ENCODE results near the gene MAP3K14.

MAP3K14 gene

DNA sequence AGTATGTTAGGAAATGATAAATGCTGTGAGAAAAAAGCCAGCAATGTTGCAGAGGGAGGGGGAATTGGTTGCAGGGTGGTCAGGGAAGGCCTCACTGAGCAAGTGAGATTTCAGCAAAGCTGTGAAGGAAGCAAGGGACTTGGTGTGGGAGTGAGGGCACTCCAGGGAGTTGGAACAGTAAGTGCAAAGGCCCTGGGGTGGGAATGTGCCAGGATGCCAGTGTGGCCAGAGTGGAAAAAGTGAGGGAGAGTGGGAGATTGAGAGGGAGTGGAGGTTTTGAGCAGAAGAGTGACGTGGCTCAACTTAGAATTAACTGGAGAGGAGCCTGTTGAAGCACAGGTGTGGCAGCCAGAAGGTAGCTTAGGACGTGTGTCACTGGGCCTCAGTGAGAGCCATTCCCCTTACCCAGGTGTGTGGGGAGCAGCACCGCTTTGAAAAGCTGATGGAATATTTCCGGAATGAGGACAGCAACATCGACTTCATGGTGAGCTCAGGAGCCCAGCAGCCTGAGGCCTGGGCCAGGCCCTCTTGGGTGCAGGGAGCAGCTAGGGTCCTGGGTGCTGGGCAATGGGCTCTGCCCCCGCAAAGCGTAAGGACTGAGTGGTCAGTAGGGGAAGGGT lies 78.6 kb downstream of the MAP3K14 start:
- TF ChIP-seq TEAD4 (IDR thresholded peaks at IDR 0.05) (no peak), YY1 (IDR thresholded peaks at IDR 0.05; ENCODE audit: low read depth) (no peak), EP300 (IDR thresholded peaks at IDR 0.05; ENCODE audit: borderline replicate concordance) (no peak), RAD21 (IDR thresholded peaks at IDR 0.05; ENCODE audit: low read depth) (no peak), TCF12 (IDR thresholded peaks at IDR 0.05; ENCODE audit: low read depth) (no peak), FOXM1 (IDR thresholded peaks at IDR 0.05; ENCODE audit: borderline replicate concordance, low read depth) (no peak), EGR1 (IDR thresholded peaks at IDR 0.05) (no peak), CREB1 (IDR thresholded peaks at IDR 0.05; ENCODE audit: low read depth) (no peak), TAF1 (IDR thresholded peaks at IDR 0.05; ENCODE audit: low read depth) (no peak), ZBTB7A (IDR thresholded peaks at IDR 0.05; ENCODE audit: low read depth) (no peak), CEBPB (IDR thresholded peaks at IDR 0.05) (no peak), NFIC (IDR thresholded peaks at IDR 0.05) (no peak)
- TF ChIP-seq, protein P1, sequence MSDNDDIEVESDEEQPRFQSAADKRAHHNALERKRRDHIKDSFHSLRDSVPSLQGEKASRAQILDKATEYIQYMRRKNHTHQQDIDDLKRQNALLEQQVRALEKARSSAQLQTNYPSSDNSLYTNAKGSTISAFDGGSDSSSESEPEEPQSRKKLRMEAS (IDR thresholded peaks at IDR 0.05): no peak
- TF ChIP-seq, protein P2, sequence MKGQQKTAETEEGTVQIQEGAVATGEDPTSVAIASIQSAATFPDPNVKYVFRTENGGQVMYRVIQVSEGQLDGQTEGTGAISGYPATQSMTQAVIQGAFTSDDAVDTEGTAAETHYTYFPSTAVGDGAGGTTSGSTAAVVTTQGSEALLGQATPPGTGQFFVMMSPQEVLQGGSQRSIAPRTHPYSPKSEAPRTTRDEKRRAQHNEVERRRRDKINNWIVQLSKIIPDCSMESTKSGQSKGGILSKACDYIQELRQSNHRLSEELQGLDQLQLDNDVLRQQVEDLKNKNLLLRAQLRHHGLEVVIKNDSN (IDR thresholded peaks at IDR 0.05): no peak
- TF ChIP-seq, protein P3, sequence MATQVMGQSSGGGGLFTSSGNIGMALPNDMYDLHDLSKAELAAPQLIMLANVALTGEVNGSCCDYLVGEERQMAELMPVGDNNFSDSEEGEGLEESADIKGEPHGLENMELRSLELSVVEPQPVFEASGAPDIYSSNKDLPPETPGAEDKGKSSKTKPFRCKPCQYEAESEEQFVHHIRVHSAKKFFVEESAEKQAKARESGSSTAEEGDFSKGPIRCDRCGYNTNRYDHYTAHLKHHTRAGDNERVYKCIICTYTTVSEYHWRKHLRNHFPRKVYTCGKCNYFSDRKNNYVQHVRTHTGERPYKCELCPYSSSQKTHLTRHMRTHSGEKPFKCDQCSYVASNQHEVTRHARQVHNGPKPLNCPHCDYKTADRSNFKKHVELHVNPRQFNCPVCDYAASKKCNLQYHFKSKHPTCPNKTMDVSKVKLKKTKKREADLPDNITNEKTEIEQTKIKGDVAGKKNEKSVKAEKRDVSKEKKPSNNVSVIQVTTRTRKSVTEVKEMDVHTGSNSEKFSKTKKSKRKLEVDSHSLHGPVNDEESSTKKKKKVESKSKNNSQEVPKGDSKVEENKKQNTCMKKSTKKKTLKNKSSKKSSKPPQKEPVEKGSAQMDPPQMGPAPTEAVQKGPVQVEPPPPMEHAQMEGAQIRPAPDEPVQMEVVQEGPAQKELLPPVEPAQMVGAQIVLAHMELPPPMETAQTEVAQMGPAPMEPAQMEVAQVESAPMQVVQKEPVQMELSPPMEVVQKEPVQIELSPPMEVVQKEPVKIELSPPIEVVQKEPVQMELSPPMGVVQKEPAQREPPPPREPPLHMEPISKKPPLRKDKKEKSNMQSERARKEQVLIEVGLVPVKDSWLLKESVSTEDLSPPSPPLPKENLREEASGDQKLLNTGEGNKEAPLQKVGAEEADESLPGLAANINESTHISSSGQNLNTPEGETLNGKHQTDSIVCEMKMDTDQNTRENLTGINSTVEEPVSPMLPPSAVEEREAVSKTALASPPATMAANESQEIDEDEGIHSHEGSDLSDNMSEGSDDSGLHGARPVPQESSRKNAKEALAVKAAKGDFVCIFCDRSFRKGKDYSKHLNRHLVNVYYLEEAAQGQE (IDR thresholded peaks at IDR 0.05; ENCODE audit: low read depth): no peak

DNA sequence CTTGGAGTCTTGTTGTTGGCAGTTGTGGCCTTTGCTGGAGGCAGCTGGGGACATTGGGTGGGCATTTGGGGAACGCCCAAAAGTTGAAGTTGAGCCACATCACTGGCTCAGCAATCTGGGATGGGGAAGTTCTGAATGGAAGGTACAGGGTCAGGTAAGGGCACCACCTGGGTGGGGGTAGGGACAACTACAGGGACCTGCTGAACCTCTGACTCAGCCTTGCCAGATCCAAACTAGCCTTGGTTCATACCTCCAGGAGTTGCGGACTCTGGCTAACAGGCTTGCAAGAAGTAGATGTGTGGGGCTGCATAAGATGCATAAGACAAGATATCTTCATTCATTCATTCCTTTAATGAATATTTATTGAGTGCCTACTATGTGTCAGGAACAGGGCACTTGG lies 79.1 kb downstream of the MAP3K14 start:
- TF ChIP-seq TCF12 (IDR thresholded peaks at IDR 0.05; ENCODE audit: low read depth) (no peak), ZBTB7A (IDR thresholded peaks at IDR 0.05; ENCODE audit: low read depth) (no peak), FOXM1 (IDR thresholded peaks at IDR 0.05; ENCODE audit: borderline replicate concordance, low read depth) (no peak), TEAD4 (IDR thresholded peaks at IDR 0.05) (no peak), CREB1 (IDR thresholded peaks at IDR 0.05; ENCODE audit: low read depth) (no peak), NFIC (IDR thresholded peaks at IDR 0.05) (no peak), RAD21 (IDR thresholded peaks at IDR 0.05; ENCODE audit: low read depth) (no peak), TAF1 (IDR thresholded peaks at IDR 0.05; ENCODE audit: low read depth) (no peak), EGR1 (IDR thresholded peaks at IDR 0.05) (no peak), CEBPB (IDR thresholded peaks at IDR 0.05) (no peak), EP300 (IDR thresholded peaks at IDR 0.05; ENCODE audit: borderline replicate concordance) (no peak), YY1 (IDR thresholded peaks at IDR 0.05; ENCODE audit: low read depth) (no peak)
- TF ChIP-seq, protein P3 (IDR thresholded peaks at IDR 0.05; ENCODE audit: low read depth): no peak
- TF ChIP-seq, protein P1 (IDR thresholded peaks at IDR 0.05): no peak
- TF ChIP-seq, protein P2 (IDR thresholded peaks at IDR 0.05): no peak

DNA sequence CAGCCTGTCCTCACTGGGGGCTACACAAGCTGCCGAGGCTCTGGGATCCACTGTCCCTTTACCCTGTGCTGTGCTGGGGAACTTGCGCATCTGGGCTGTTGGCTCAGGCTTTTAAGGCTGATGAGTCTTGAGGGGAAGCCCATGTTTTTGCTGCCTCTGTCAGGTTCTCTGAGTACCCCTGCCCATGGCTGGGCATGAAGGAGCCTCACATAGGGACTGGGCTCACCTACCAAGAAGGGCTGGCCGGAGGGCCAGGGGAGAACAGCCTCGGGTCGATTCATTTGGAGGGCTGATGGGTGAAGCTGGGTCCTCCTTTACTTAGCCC lies 80.6 kb downstream of the MAP3K14 start:
- no peak for TF ChIP-seq YY1 (IDR thresholded peaks at IDR 0.05; ENCODE audit: low read depth)
- TF ChIP-seq, protein P1 (IDR thresholded peaks at IDR 0.05): no peak
- no peak for TF ChIP-seq FOXM1 (IDR thresholded peaks at IDR 0.05; ENCODE audit: borderline replicate concordance, low read depth)
- TF ChIP-seq, protein P2 (IDR thresholded peaks at IDR 0.05): no peak
- TF ChIP-seq, protein P3 (IDR thresholded peaks at IDR 0.05; ENCODE audit: low read depth): no peak

Data from Ishikawa (cell line).